Measurements from ENCODE around the gene ZNF860.
"Not testable (repeated sequence)": the region's sequence is repeated elsewhere in the genome, so short reads cannot be mapped to it uniquely, and the experiment has no call there.

ZNF860 gene

GRCh38 chr3:31988271-31988670 is 6.7 kb downstream of the ZNF860 start:
- TF ChIP-seq CTCF (IDR thresholded peaks at IDR 0.05; ENCODE audit: borderline replicate concordance, control extremely low read depth, extremely low read depth, insufficient read depth, missing control alignments): no peak
- DNase-seq (ENCODE audit: low spot score): no peak
- in situ Hi-C loops (cut with MboI; ENCODE audit: low sequenced_read_pairs, unreplicated experiment): no loop called here

- in situ Hi-C loops (cut with MboI; ENCODE audit: low sequenced_read_pairs, unreplicated experiment); DNase-seq (ENCODE audit: low spot score): not testable (repeated sequence)
These were observed 11.4 kb downstream of the ZNF860 start for GRCh38 chr3:31992995-31993394.

GRCh38 chr3:31993843-31994242 is 12.3 kb downstream of the ZNF860 start:
- DNase-seq (ENCODE audit: low spot score): no peak
- in situ Hi-C loops (cut with MboI; ENCODE audit: low sequenced_read_pairs, unreplicated experiment): no loop called here
- no peak for TF ChIP-seq CTCF (IDR thresholded peaks at IDR 0.05; ENCODE audit: borderline replicate concordance, control extremely low read depth, extremely low read depth, insufficient read depth, missing control alignments)

- in situ Hi-C loops (cut with MboI; ENCODE audit: low sequenced_read_pairs, unreplicated experiment): not testable (repeated sequence)
These were observed 13.5 kb downstream of the ZNF860 start for GRCh38 chr3:31995026-31995425.

GRCh38 chr3:31996195-31996594 is 14.6 kb downstream of the ZNF860 start:
- TF ChIP-seq CTCF (IDR thresholded peaks at IDR 0.05; ENCODE audit: borderline replicate concordance, control extremely low read depth, extremely low read depth, insufficient read depth, missing control alignments): no peak
- in situ Hi-C loops (cut with MboI; ENCODE audit: low sequenced_read_pairs, unreplicated experiment): no loop called here
- DNase-seq (ENCODE audit: low spot score): no peak

More at GRCh38 chr3:31995026-31995425, 13.5 kb downstream of the ZNF860 start:
- not testable (repeated sequence) for DNase-seq (ENCODE audit: low spot score)

GRCh38 chr3:31997500-31997899 is 15.9 kb downstream of the ZNF860 start:
- DNase-seq (ENCODE audit: low spot score): no peak
- no peak for TF ChIP-seq CTCF (IDR thresholded peaks at IDR 0.05; ENCODE audit: borderline replicate concordance, control extremely low read depth, extremely low read depth, insufficient read depth, missing control alignments)
- in situ Hi-C loops (cut with MboI; ENCODE audit: low sequenced_read_pairs, unreplicated experiment): no loop called here

- no peak for DNase-seq (ENCODE audit: low spot score)
- TF ChIP-seq CTCF (IDR thresholded peaks at IDR 0.05; ENCODE audit: borderline replicate concordance, control extremely low read depth, extremely low read depth, insufficient read depth, missing control alignments): no peak
- in situ Hi-C loops (cut with MboI; ENCODE audit: low sequenced_read_pairs, unreplicated experiment): no loop called here
These were observed 18.4 kb downstream of the ZNF860 start for GRCh38 chr3:31999907-32000439.

GRCh38 chr3:32000877-32001276 is 19.3 kb downstream of the ZNF860 start:
- in situ Hi-C loops (cut with MboI; ENCODE audit: low sequenced_read_pairs, unreplicated experiment): no loop called here
- TF ChIP-seq CTCF (IDR thresholded peaks at IDR 0.05; ENCODE audit: borderline replicate concordance, control extremely low read depth, extremely low read depth, insufficient read depth, missing control alignments): no peak
- DNase-seq (ENCODE audit: low spot score): no peak

Measured in GM13976 (cell line).